ENCODE data around the gene PREP.

PREP gene

GRCh38 chr6:105258816-105259215, 144.1 kb downstream of the PREP start:
- no peak overlapping the region for H3K4me3 ChIP-seq (replicated peaks; ENCODE audit: insufficient read depth, low read length)
- H3K27me3 ChIP-seq (ENCODE audit: insufficient read depth, poor library complexity, severe bottlenecking) = peaks cover 2% of the 10 kb centered on the region
- TF ChIP-seq SPI1 (IDR thresholded peaks at IDR 0.05; ENCODE audit: borderline replicate concordance, low read depth) = no peak
- TF ChIP-seq GABPA (IDR thresholded peaks at IDR 0.05; ENCODE audit: low read depth) = no peak
- TF ChIP-seq REST (IDR thresholded peaks at IDR 0.05; ENCODE audit: insufficient replicate concordance, low read depth) = no peak
- TF ChIP-seq, protein P1, sequence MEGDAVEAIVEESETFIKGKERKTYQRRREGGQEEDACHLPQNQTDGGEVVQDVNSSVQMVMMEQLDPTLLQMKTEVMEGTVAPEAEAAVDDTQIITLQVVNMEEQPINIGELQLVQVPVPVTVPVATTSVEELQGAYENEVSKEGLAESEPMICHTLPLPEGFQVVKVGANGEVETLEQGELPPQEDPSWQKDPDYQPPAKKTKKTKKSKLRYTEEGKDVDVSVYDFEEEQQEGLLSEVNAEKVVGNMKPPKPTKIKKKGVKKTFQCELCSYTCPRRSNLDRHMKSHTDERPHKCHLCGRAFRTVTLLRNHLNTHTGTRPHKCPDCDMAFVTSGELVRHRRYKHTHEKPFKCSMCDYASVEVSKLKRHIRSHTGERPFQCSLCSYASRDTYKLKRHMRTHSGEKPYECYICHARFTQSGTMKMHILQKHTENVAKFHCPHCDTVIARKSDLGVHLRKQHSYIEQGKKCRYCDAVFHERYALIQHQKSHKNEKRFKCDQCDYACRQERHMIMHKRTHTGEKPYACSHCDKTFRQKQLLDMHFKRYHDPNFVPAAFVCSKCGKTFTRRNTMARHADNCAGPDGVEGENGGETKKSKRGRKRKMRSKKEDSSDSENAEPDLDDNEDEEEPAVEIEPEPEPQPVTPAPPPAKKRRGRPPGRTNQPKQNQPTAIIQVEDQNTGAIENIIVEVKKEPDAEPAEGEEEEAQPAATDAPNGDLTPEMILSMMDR (IDR thresholded peaks at IDR 0.05; ENCODE audit: insufficient read depth, low read length) = no peak
- TF ChIP-seq POLR2AphosphoS5 (IDR thresholded peaks at IDR 0.05; ENCODE audit: low read depth) = no peak
- DNase-seq (ENCODE audit: low read depth in 1 of 2, low spot score in 1 of 2) = no peak
- H3K27ac ChIP-seq (replicated peaks) = no peak overlapping the region

DNA sequence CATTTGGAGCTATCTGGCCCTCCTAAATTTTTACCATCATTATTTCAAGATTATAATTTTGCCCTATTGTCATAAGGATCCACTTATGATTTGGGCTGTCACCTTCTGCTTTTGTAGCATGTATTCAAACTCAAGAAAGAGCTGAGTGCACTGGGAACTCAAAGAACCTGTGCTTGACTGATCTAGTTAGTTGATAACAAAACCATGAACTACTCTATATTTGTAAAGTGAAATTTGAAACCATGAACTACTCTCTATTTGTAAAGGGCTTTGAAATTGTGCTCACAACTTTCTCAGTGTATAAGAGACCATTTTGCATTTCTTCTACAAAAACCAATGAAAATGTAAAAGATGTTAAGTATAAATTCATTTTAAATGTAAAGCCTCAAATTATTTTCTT, 145.5 kb downstream of the PREP start:
- no peak for DNase-seq (ENCODE audit: low read depth in 1 of 2, low spot score in 1 of 2)
- TF ChIP-seq SPI1 (IDR thresholded peaks at IDR 0.05; ENCODE audit: borderline replicate concordance, low read depth) = no peak
- TF ChIP-seq, protein P1 (IDR thresholded peaks at IDR 0.05; ENCODE audit: insufficient read depth, low read length) = no peak
- no peak for TF ChIP-seq GABPA (IDR thresholded peaks at IDR 0.05; ENCODE audit: low read depth)
- TF ChIP-seq POLR2AphosphoS5 (IDR thresholded peaks at IDR 0.05; ENCODE audit: low read depth) = no peak
- TF ChIP-seq REST (IDR thresholded peaks at IDR 0.05; ENCODE audit: insufficient replicate concordance, low read depth) = no peak
- Histone ChIP-seq H3K27me3 (ENCODE audit: insufficient read depth, poor library complexity, severe bottlenecking) (peaks cover 2% of the 10 kb centered on the region), H3K27ac (replicated peaks) (no peak overlapping the region), H3K4me3 (replicated peaks; ENCODE audit: insufficient read depth, low read length) (no peak overlapping the region)

- DNase-seq (ENCODE audit: low read depth in 1 of 2, low spot score in 1 of 2) = no peak
- Histone ChIP-seq H3K4me3 (replicated peaks; ENCODE audit: insufficient read depth, low read length) (no peak overlapping the region), H3K27ac (replicated peaks) (no peak overlapping the region), H3K27me3 (ENCODE audit: insufficient read depth, poor library complexity, severe bottlenecking) (peaks cover 2% of the 10 kb centered on the region)
- no peak for TF ChIP-seq REST (IDR thresholded peaks at IDR 0.05; ENCODE audit: insufficient replicate concordance, low read depth)
- TF ChIP-seq GABPA (IDR thresholded peaks at IDR 0.05; ENCODE audit: low read depth) = no peak
- TF ChIP-seq, protein P1 (IDR thresholded peaks at IDR 0.05; ENCODE audit: insufficient read depth, low read length) = no peak
- TF ChIP-seq SPI1 (IDR thresholded peaks at IDR 0.05; ENCODE audit: borderline replicate concordance, low read depth) = no peak
- TF ChIP-seq POLR2AphosphoS5 (IDR thresholded peaks at IDR 0.05; ENCODE audit: low read depth) = no peak
Measured at GRCh38 chr6:105256619-105257018, 146.3 kb downstream of the PREP start.
